ENCODE data around the gene PRKCE.

DNA sequence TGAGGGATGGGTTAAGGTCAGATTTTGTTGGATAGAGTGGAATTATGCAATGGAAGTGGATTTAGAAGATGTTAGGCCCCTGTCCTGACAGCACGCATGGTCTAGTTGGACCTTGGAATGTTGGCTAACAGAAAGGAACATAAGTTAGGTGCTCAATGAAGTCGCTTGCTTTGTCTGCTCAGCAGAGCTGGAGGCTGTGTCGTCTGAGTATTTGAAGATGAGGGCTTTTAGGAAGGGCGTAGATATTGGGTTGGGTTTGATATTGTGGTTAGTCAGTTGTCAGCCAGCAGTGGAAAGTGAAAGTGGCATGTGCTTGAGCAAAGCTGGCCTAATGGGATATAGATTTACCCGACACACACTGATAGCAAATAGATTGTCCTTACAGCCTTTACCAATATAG, 239.3 kb downstream of the PRKCE start:
- TF ChIP-seq, protein P1, sequence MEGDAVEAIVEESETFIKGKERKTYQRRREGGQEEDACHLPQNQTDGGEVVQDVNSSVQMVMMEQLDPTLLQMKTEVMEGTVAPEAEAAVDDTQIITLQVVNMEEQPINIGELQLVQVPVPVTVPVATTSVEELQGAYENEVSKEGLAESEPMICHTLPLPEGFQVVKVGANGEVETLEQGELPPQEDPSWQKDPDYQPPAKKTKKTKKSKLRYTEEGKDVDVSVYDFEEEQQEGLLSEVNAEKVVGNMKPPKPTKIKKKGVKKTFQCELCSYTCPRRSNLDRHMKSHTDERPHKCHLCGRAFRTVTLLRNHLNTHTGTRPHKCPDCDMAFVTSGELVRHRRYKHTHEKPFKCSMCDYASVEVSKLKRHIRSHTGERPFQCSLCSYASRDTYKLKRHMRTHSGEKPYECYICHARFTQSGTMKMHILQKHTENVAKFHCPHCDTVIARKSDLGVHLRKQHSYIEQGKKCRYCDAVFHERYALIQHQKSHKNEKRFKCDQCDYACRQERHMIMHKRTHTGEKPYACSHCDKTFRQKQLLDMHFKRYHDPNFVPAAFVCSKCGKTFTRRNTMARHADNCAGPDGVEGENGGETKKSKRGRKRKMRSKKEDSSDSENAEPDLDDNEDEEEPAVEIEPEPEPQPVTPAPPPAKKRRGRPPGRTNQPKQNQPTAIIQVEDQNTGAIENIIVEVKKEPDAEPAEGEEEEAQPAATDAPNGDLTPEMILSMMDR (conservative IDR thresholded peaks at IDR 0.05 in 1 of 2, IDR thresholded peaks at IDR 0.05 in 1 of 2; ENCODE audit: low read depth in 1 of 2, low read length in 2 of 2): no peak
- no peak for TF ChIP-seq EZH2 (IDR thresholded peaks at IDR 0.05; ENCODE audit: low read length, missing control alignments)

All from fibroblast of lung (primary cell).